Upper lobe of left lung (tissue), 4 donors: ENCODE data around the gene ZNF518B.

ENCODE experiments used
- EP300 ChIP-seq, 4 donors: sonication (generic); formaldehyde crosslinking; IDR thresholded peaks; one replicate each; pipeline ENCODE4 v1.5.1; 2017; ENCODE audit warnings: antibody characterized with exemption in 4 of 4, control low read depth in 2 of 4
- POLR2A ChIP-seq, 4 donors: fragments of 450-650 bp; IDR thresholded peaks; one replicate each; pipeline ENCODE4 v1.5.1; 2016 to 2017; ENCODE audit warnings: antibody characterized with exemption in 4 of 4, mild to moderate bottlenecking in 2 of 4
- POLR2AphosphoS5 ChIP-seq, 2 donors: sonication (generic); formaldehyde crosslinking; IDR thresholded peaks; one replicate each; pipeline ENCODE4 v1.5.1; 2017; ENCODE audit warnings: antibody characterized with exemption in 2 of 2
- TF ChIP-seq, protein P1 (sequence below), 6 experiments: fragments of 450-650 bp in 4 of 6; fragments of 200-600 bp in 2 of 6; sonication (generic) in 2 of 6; IDR thresholded peaks; one replicate each; pipeline ENCODE4 v1.5.1; 2016 to 2019; ENCODE audit warnings: antibody characterized with exemption in 6 of 6

GRCh38 chr4:10462876-10463275 is 5.7 kb upstream of the ZNF518B start:
- no peak for TF ChIP-seq POLR2A (IDR thresholded peaks at IDR 0.05)
- TF ChIP-seq, protein P1, sequence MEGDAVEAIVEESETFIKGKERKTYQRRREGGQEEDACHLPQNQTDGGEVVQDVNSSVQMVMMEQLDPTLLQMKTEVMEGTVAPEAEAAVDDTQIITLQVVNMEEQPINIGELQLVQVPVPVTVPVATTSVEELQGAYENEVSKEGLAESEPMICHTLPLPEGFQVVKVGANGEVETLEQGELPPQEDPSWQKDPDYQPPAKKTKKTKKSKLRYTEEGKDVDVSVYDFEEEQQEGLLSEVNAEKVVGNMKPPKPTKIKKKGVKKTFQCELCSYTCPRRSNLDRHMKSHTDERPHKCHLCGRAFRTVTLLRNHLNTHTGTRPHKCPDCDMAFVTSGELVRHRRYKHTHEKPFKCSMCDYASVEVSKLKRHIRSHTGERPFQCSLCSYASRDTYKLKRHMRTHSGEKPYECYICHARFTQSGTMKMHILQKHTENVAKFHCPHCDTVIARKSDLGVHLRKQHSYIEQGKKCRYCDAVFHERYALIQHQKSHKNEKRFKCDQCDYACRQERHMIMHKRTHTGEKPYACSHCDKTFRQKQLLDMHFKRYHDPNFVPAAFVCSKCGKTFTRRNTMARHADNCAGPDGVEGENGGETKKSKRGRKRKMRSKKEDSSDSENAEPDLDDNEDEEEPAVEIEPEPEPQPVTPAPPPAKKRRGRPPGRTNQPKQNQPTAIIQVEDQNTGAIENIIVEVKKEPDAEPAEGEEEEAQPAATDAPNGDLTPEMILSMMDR (IDR thresholded peaks at IDR 0.05), result no peak
- no peak for TF ChIP-seq POLR2AphosphoS5 (IDR thresholded peaks at IDR 0.05)
- no peak for TF ChIP-seq EP300 (IDR thresholded peaks at IDR 0.05)
